HG02759 (cell line): ENCODE data around the gene FGF12.

Source experiments
- ATAC-seq: cut with Tn5 transposase; IDR thresholded peaks from one replicate; pipeline ENCODE4 v1.9.1; 2021; ENCODE audit warnings: mild to moderate bottlenecking, moderate library complexity; ENCODE audit not compliant: unreplicated experiment

Gene FGF12

DNA sequence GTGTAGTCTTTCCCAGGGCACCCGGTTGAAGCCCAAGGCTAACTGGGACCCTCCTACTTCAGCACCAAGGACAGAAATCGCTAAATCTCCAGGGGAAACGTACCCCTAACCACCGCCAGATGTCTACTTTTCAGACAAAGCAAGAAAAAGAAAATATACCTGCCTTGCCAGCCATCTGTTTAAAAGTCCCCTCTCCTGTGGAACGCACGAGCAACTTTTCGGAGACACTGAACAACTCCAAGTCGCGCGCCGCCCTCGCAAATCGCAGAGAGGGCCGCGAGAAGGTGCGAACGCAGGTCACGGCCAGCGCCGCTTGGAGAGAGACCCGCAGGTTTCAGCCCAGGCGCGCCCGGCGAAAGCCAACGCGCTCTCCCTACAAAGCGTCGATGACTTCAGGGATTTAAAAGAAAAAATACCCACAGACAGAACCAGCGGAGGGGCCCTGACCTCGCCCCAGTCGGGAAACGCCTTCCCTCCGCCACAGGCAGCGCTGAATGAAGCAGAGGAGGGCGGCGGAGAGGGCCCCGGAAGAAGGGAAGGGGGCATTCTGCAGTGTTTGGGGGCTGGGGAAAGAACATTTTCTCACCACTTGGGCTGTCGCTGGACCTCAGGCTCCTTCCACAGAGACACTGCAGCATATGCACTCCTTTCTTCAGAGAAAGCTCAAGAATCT, 213.1 kb downstream of the FGF12 start:
- ATAC-seq, result no peak

DNA sequence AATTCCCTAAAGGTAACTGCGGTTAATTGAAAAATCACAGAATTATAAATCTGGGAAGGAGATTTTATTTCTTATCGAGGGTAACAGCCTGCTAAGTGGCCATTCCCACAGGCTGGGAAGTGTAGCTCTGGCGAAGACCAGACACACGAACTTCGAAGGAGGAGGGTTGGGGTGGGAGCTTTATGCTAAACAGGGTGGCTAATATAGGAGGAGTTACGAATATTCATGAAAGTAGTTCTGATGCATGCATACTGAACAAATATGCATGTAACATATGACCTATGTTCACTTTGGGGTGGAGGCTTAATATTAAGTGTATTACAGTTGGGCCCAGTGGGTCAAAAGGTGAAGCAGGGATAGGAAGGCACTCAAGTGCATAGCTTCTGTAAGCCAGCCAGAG, 221.6 kb downstream of the FGF12 start:
- ATAC-seq, result no peak

DNA sequence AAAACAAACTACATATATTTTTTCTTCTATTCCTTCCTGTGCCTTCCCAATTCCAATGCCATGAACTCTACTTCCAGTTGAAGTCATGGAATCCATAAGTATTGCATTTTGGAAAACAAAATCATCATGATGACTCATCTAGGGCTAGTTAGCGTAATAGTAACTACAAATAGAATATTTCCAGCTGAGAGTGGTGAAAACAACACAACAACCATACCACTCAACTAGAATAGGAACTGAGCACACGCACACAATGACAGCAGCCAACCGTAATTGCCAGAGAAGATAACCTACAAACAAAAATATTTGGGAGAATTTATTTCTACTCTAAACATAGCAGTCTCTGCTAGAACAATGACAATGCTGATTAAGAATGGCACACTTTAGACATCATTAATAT, 225.9 kb downstream of the FGF12 start:
- ATAC-seq, result no peak

DNA sequence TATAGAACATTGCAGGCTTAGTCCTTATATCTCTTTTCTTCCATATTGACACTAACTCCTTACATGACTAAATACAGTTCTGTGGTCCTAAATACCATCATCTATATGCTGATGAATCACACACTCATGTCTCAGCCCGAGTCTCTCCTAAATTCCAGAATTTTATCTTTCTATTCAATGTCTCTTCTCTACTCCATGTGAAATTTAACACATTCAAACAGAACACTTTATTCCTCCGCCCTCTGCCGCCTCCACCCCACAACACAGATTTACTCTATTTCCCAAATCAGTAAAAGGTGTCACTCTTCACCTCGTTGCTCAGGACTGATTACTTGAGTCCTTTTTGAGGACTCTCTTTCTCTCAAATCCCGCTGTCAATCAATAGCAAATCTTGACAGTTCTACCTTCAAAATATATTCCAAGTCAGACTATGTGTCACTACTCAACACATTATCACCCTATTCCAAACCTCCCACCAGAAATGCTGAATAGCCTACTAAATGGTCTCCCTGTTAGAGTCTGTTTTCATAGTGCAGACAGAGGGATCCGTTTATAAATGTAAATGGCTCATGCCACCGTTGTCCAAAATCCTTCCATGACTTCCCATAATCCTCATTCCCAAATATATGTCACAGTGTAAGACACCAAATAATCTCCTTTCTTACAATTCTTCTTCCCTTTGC, 230.3 kb downstream of the FGF12 start:
- ATAC-seq, result no peak

DNA sequence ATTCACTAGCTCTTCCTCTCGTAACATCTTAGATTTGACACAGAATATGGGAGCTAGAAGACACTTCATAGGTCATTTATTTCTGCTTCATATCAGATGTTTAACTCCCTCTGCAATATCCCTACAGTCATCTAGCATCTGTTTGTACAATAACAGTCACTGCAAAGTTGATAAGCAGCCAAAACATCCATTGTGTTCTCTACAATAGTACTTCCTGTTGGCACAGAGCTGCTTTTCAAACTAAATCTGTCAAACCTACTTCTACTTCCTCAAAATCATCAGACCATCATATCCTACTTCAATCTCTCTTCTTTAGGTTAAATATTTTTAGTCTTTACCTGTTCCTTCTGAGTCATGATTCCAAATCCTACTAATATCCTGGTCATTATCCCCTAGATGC, 233.2 kb downstream of the FGF12 start:
- peak; percentile 84 for ATAC-seq

DNA sequence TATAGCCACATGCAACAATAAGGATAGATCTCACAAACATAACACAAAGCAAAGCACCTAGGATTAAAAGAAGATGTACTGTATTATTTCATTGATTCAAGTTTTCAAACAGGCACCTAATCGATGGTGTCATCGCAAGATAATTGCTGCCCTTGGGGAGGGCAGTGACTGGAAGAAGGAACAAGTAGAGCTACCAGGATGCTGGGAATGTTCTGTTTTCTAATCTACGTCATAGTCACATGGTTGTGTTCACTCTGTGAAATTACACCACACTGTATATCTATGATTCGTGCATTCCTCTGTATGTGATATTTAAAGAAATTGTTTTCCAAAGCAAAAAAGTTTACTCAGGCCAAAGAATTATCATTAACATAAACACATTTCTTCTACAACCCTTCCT, 236.6 kb downstream of the FGF12 start:
- ATAC-seq, result no peak

DNA sequence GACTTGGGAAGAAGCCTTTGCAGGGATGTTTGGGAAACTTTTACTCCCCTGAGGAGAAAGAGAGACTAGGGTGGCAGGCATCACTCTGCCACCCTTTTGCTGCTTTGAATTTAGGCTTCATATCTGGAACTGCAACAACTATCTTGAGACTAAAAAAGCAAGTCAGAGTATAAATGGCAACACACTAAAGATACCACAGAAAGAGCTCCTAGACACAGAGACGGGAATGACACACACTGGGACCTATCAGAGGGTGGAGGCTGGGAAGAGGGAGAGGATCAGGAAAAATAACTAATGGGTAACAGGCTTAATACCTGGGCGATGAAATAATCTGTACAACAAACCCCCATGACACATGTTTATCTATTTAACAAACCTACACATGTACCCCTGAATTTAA, 237.8 kb downstream of the FGF12 start:
- no peak for ATAC-seq

DNA sequence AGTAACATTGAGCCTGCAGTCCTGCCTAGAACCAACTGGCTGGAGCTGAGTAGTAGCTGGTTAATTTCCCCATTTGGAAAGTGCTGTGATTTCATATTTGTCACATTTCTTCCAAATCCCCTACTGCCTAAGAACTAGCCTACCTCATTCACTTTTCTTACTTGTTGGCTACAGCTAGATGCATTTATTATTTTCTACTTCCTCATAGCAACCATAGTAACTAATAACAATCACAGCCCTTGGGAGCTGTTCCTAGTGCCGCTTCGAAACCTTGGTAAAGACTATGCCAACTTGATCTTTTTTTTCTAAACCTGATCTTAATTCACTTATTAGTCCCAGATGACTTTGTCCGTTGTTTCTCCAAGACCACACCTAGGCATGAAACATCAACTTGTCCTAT, 240.3 kb downstream of the FGF12 start:
- ATAC-seq, result no peak

DNA sequence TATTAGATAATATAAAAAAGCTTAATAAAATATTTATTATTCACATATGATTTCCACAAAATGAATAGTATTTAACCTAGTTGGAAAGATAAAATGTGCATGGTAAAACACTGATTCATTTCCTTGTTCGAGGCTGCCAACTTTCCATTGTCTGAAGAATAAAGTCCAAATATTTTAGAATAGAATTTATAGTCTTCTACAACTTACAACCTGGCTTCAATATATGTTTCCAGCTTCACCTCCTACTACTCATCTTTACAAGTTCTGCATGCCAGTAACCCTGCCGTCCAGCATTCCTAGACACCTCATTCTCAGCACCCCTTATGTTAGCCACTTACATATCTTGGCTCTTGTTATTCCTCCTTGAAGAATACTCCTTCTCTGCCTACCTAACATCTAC, 244.5 kb downstream of the FGF12 start:
- ATAC-seq, result no peak

DNA sequence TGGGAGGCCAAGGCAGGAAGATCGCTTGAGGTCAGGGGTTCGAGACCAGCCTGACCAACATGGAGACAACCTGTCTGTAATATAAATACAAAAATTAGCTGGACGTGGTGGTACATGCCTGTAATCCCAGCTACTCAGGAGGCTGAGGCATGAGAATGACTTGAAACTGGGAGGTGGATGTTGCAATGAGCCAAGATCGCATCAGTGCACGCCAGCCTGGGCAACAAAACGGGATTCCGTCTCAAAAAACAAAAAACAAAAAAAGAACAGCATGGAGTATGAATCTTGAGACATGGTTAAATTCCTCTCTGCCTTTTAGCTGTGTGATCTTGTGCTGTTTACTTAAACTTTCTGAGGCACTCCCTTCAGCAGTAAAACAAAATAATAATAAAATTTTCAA, 244.9 kb downstream of the FGF12 start:
- no peak for ATAC-seq

DNA sequence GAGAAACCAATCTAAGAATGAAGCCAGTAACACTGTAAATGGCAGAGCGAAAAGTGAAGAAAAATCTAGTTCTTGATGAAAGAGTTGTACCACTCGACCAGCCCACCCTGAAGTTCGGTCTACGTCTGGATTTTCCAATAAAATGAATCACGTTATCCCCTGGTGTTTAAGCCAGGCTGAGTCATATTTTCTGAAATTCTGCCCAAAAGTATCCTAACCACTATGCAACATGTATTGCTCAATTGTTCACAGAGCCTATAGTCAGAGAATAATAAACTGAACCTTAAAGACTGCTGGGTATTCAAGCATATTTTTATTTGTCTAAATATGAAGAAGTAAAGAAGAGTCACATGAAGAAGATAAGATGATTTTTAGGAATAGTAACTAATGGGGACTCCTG, 245.7 kb downstream of the FGF12 start:
- ATAC-seq, result no peak

DNA sequence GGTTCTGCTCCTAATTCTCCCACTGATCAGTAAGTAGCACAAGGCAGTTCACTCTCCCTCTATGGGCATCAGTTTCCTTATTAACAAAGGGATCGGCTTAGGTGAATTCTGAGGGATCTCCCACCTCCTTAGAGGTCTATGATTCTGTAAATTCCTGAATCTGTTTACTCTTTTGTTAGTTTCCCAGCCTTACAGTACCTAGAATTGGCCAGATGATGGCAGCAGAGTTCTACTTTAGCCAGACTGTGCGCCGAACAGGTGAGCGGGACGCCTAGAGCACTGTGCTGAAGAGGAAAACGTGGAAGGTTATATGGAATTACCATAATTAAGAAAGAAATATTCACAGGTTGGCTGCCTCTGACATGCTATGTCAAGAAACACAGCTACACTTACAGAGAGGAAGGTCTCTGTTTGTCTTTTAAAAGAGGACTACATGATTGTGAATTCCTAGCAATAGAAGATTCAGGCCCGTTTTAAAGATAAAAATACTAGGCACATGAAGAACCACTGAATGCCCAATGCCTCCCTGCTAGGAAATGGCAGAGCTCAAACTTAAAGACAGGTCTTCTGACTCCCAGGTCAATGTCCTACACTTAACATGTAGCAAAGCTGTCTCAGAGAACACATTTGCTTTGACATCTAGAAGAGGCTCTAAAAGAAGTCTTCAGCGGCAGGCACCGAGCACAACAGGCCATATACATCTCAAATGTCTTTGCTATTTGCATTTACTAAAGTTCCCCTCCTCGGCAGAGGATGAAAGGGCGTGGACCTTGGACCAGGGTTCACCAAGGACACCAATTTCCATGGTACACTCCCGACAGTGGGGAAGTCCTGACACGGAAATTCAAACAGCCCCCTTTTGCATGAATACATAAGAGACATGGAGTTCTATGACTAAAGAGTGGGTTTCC, 259.9 kb downstream of the FGF12 start:
- ATAC-seq, result peak; percentile 95

DNA sequence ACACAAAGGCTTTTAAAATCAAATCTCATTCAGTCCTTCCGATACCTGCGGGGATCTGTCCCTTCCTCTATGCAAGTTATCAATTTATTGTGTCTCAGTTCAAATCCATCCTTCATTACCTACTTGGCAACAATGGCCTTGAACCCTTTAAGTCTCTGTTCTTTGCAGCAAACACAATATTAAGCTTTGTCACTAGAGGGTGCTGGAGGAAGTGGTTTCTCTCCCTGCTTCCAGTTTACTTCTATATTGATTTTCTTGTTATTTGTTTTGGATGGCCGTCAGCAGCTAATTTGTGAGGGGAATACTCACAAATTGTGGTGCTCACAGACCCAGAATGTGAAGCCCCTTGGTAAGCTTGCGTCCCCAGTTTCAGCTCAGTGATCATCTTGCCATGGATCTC, 278.3 kb downstream of the FGF12 start:
- ATAC-seq, result no peak

DNA sequence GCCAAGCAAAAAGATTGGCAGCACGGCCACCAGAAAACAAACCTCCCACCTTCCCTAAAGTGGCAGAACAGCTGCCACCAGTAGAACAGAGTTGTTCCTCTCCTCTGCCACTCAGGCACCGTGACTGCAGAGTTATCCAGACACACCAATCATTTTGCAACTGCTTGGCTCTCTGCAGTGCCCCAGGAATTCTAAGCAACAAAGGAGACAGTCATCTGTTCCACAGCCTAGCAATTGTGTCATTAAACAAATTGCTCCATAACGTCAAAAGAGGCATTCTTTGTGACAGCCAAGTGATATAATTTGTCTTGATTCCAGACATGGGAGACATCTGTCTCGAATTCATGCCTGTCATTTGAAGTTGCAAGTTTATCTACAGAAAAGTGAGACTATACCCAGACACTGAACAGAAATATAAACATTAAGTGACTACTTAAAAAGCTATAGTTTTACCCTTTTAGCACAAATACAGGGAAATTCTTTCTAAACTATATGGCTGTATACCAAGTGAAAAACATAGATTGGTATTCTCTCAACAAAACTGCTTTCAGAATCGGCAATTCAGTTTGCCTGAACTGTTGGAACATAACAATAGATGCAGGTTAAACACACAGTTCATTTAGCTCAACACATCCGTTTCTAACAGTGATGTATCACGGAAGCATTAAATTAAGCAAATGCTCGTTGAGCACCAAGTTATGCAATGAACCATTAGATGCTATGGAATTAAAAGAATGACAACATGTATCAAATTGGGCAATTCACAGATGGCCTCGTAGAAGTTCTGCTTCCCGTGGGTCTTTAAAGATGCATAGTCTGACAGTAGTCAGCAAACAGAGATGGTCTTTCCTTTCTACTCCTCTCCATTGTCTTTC, 281.3 kb downstream of the FGF12 start:
- ATAC-seq, result no peak

DNA sequence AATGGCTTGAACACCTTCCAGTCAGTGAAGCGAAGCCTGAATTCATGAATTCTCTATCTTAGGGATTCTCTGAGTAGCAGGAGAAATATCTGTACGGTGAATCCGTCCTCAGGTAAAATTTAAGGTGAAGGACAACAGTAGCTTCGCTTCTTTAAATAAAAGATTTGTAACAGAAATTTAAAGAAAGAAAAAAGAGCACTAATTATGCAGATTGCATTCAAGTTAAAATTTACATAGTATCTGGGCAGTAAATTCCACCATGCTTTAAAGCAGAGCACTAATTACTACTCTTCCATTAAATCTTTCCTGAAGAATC, 282.6 kb downstream of the FGF12 start:
- no peak for ATAC-seq

DNA sequence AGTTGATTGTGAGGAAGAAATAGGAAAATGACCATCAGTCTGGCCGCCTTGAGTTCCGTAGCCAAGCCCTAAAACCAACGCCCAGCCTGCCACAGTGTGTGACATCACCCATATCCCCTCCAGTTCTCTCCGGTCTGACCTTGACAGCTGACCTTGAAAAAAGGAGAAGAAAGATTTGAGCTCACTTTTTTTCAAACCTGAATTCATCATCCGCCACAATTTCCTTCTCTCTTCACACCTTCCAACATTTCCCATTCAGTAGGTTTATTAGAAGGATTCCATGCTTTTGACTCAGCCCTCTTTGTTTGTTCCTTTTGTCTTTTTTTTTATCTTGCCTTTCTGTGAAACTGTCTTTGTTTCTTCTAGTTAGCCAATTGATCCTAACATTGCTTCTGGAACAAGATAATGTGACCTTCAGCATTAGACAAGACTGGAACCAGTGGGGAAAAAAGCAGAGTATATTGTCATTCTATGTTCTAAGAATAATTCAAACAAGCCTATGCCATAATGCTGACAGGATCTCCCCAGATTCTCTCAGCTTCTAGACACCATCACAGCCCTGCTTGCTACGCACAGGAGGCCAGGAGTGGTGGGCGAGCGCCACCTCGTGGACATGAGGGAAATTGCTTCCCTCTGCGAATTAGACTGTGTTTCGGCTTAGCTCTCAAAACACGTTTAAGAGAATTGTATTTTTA, 283.1 kb downstream of the FGF12 start:
- ATAC-seq, result peak; percentile 95

DNA sequence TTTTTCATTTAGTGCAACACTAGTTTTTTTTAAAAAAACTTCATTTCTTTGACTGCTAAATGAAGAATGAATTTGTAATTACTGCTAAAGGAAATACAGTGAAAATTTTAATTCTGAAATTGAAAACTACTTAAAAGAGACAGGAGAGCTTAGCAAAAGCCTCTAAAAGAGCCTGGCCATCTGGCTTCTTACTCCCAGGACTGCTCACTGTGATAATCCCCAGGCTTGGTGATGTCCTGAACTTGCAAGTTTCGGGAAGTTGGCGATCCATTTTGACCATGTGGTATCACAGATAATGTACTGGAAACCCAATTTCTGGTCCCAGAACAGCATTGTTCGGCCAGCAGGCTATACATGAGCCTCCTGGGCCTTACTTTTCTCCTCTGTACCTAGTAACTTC, 292.1 kb downstream of the FGF12 start:
- no peak for ATAC-seq

DNA sequence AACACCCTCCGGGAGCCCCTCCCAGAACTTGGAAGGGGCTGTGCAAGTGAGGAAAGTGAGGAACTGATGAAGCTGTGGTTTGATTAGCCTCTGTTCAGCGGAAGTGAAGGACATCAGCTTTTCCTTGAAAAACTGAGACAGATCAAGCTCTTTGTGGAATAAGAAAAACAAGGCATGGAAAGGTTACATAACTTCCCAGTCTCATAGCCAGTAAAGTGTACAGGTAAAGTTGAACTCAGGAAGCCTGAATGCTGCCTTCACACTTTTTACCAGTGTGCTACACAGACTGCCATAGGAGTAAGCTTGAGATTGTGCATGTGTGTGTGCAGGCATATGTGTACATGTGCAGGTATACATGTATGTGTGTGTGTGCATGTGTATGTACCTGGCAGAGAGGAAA, 293.2 kb downstream of the FGF12 start:
- no peak for ATAC-seq

DNA sequence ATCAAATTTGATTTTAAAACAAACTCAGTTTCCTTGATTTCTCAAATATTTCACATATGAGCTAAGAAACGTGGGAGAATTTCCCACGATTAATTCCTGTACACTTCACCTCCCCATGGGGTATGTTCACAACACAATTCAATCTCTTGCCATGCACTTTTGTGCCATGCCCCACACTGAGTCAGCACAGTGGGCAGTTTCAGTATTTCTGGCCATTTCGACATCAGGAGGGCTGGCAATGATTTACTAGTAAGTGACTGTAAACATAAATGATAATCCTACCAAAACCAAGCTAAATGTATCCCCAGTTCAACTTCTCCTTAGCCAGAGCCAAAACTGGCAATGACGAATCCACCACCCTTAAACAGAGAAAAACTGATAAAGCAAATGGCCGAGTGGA, 293.6 kb downstream of the FGF12 start:
- ATAC-seq, result no peak

DNA sequence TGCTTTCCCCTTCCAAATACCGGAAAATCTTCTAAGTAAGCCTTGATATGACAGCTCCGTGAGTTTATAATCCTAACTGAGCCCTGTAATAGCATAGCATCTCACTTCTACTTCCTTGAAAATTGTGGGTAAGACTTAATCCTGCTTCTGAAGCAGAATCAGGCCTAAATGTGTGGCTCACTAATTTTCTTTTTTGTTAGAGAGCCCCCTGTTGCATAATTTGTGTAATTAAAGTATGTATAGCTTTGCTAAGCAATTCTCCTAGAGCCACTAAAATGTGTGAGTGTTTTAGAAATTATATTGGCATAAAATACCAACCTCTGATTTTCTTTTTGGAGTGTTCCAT, 304.4 kb downstream of the FGF12 start:
- ATAC-seq, result no peak
